Activated CD4-positive, alpha-beta T cell treated with anti-CD3 and anti-CD28 coated beads for 48 hours (primary cell): ENCODE results near the gene HCK.

Experiments used
- DNase-seq: peaks from one replicate; pipeline ENCODE4 v3.0.0-alpha.2; 2020

HCK gene

DNA sequence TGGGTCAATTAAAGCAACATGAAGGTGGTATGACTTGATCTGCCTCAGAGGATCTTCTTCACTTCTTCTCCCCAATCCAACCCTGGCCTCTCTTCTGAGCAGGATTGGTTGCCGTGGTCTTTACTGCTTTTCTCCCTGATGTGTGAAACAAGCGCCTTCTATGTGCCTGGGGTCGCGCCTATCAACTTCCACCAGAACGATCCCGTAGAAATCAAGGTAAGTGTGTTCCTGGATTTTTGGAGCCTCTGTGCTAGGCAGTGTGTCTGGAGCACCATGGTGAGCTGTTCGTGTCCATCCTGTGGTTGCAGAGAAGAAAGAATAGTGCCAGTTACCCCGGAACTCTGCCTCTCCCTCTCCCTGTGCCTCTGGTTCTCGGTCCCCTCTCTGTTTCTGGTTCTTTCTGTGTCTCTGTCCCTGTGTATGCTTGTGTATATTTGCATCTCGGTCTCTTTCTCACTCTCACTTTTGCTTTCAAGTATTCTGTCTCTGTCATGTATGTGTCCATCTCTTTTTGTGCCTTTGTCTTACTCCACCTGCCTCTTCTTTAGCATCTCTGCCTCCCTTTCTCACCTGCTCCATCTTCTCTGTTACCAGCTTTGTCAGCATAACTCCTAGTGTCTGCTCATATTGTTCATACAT, 81.0 kb downstream of the HCK start:
- DNase-seq: no peak

DNA sequence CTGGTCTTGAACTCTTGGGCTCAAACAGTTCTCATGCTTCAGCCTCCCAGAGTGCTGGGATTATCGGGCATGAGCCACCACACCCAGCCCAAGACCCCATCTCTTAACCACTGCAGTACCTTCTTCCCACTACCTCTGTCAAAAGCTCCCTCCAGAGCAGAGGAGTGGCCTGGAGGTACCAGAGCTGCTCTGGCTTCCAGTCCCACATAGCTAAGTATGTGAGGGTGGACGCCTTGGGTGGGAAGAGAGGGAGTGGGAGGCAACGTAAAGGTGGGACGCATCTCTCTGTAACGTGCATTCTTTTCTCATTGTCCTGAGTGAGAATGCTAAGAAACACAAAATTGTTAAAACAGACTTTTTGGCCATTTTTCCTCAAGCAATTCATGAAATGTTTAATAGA, 82.0 kb downstream of the HCK start:
- no peak for DNase-seq

DNA sequence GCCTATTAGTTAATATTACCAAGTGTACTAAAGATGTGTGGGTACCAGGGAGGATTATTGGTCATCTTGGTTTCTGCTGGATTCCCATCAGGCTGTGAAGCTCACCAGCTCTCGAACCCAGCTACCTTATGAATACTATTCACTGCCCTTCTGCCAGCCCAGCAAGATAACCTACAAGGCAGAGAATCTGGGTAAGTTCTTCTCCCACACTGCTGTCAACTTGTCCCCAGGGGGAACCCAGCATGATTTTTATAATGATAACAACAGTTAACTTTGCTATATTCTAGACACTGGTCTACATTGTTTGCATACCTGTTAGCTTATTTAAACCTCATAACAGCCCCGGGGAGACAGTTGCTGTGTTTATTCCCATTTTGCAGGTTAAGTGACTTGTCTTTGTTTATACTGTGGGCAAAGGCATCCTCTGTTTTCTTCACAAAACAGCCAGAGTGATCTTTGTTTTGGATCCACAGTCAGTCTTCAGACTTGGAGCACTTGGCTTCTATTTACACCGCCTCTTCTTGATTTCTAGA, 84.0 kb downstream of the HCK start:
- DNase-seq: no peak

- no peak for DNase-seq
Observed at GRCh38 chr20:32138921-32139320, 86.9 kb downstream of the HCK start.

- DNase-seq: no peak
Observed at GRCh38 chr20:32139947-32140346, 87.9 kb downstream of the HCK start.

- DNase-seq: no peak
Observed at GRCh38 chr20:32140603-32141002, 88.6 kb downstream of the HCK start.

DNA sequence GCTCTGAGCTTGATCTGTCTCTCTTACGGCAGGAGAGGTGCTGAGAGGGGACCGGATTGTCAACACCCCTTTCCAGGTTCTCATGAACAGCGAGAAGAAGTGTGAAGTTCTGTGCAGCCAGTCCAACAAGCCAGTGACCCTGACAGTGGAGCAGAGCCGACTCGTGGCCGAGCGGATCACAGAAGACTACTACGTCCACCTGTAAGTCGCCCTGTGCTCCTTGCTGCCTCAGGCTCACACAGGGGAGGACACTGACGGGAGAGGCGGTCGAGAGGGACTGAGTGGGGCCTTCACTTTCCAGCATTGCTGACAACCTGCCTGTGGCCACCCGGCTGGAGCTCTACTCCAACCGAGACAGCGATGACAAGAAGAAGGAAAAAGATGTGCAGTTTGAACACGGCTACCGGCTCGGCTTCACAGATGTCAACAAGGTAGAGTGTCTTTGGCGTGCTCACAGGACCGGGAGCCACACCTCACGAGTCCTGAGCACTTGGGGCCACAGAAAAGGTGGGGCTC, 89.5 kb downstream of the HCK start:
- no peak for DNase-seq

- no peak for DNase-seq
Observed at GRCh38 chr20:32142088-32142487, 90.0 kb downstream of the HCK start.

DNA sequence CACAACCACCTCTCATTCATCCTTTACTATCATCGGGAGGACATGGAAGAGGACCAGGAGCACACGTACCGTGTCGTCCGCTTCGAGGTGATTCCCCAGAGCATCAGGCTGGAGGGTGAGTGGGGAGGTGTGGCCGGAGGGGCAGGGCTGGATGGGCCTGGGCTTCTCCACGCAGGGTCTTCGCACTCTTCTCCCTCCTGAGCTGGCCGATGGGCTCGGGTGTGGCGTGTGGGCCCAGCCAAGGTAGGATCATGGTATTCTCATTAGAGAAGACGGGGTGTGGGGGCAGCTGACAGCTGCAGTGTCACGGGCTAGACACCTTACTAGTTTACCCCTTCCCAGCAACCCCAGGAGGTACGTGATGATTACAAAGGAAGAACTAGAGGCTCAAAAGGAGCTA, 90.9 kb downstream of the HCK start:
- no peak for DNase-seq

GRCh38 chr20:32144898-32145662, 93.0 kb downstream of the HCK start:
- no peak for DNase-seq

- DNase-seq: no peak
Observed at GRCh38 chr20:32149566-32150170, 97.6 kb downstream of the HCK start.

DNA sequence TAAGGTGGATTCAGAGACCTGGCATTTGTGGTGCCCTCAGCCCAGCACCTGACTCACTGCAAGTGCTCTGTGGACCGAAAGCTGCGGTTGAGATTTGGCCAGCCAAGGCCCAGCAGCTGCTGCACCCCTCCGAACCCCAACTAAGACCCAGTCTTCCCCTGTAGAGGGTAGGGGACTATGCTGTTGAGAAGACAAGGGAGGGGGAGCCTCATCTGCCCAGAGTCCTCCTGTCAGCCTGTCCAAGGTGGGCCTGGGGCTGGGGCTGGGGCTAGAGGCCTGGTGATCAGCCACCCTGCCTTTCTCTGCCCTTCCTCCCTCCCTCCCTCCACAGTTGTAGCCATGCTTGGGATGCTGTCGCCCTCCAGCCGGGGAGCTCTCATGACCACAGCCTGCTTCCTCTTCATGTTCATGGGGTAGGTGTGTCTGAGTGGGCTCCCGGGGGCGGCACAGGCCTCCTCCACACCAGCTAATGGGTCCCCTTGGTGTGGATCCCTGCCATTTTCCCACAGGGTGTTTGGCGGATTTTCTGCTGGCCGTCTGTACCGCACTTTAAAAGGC, 98.3 kb downstream of the HCK start:
- no peak for DNase-seq
